GM18861 (cell line): ENCODE measurements around the gene FAM227B.
"Not testable (repeated sequence)": the region's sequence is repeated elsewhere in the genome, so short reads cannot be mapped to it uniquely, and the experiment has no call there.

Experiments used
- ATAC-seq: cut with Tn5 transposase; IDR thresholded peaks from one replicate; pipeline ENCODE4 v1.9.1; 2021; ENCODE audit not compliant: unreplicated experiment

The FAM227B gene

DNA sequence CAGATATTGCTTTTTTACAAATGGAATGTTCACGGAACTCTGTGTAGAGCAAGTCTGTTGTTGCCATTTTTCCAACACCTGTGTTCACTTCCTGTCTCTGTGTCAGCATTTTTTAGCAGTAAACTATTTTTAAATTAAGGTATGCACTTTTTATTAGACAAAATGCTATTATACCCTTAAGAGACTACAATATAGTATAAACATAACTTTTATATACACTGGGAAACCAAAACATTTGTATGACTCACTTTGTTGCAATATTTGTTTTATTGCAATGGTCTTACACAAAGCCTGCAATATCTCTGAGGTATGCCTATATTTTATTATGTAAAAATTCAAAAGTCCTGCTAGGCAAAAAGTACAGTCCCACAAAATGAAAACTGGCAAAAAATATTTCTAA lies 237.4 kb downstream of the FAM227B start:
- ATAC-seq: no peak

DNA sequence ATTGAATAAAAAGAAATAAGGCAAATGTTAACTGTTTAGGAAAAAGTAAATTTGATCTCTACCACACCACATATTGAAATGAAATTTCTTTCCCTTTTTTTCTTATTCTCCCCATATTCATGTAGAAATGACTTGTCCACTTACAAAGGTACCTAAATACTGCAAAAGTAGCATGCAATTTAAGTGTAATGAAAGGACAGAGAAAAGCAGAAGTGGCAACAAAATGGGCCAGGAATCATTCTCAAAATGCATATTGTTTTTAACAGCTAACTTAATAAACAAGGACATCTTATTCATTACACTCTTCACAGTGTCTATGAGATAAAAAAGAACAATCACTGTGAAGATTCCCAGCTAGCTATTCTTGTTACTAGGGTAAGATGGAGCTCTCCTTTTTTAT lies 238.2 kb downstream of the FAM227B start:
- ATAC-seq: no peak

DNA sequence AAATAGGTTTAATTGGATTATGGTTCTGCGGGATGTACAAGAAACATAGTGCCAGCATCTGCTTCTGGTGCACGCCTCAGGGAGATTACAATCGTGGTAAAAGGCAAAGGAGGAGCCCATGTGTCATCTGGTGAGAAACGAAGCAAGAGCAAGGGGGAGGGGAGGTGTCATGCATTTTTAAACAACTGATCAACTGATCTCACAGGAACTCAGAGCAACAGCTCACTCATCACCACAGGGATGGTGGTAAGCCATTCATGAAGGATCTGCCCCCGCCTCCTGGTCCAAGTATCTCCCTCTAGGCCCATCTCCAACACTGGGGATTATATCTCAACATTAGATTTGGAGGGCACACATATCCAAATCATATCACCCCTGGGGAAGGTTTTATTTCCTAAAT lies 239.7 kb downstream of the FAM227B start:
- ATAC-seq: no peak

DNA sequence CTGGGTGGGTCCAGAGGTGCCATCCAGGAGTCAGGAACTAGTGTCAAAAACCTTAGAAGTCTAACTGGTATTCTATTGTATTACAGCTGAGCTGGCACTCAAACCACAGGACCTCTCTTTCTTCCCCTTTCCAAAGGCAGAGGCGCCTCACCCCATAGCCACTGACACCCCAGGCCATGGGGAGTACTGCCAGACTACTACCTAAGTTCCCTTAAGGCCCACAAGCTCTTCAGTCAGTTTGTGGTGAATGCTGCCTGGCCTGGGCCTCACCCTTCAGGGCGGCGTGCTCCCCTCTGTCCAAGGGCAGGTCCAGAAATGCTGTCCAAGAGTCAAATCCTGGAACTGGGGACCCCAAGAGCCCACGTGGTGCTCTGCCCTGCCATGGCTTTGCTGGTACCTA lies 240.6 kb downstream of the FAM227B start:
- ATAC-seq: no peak

DNA sequence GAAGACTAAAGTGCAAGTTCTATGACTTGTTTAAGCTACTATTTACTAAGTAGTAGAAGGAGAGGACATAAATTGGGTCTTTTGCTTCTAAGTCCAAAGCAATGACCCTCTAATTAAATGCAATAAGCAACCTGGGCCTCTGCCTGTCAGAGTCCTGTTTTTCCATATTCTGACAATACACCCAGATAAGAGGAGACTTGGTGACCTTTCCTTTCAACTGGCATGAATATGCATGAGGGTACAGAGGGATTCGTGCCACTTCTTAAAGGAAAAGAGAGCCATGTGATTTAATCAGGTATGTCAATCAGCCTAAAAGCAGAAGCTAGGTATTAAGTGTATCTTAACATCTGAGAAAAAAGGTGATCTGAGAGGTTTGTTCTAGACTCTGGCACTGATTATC lies 248.3 kb downstream of the FAM227B start:
- no peak for ATAC-seq

DNA sequence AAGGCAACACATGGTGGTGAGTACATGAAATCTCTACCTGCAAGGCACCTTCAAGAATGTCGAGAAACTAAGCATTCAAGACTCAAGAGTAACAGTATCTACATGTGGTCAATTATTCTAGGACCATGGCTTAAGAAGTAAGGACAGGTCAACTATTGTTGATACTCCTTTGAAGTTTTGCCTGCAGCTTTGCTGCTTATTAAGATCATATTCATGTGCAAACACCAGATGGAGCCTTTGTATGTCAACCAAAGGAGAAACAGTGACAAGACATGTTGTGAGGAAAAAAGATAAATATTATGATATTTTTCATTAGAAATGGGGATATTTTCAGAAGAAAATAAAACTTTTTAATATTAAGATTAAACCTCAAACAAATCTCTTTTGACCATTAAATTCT lies 249.8 kb downstream of the FAM227B start:
- ATAC-seq: no peak

DNA sequence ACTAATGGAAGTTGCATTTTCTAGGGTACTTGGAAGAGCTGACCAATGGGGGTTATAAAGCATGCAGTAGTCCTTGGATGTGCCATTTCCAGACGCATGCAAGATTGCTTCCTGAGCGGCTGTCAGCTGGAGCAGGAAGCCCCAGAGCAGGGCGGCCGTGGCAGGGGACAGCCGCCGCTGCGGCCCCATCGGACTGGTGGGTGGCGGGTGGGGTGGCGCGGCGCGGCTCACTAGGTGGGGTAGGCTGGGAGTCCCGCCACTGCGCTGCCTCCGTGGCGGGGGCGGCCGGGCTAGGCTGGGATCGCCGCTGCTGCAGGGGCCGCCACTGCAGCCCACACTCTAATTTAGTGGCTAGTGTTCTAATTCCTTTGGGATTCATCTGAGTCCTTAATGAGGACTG lies 254.1 kb downstream of the FAM227B start:
- no peak for ATAC-seq

DNA sequence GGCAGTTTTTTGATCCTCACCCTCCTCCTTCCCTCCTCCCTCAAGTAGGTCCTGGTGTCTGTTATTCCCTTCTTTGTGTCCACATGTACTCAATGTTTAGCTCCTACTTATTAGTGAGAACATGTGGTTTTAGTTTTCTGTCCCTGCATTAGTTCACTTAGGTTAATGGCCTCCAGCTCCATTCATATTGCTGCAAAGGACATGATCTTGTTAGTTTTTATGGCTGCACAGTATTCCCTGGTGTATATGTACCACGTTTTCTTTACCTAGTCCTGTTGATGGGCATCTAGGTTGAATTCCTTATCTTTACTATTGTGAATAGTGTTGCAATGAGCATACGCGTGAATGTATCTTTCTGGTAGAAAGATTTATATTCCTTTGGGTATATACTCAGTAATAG lies 259.2 kb downstream of the FAM227B start:
- no peak for ATAC-seq

DNA sequence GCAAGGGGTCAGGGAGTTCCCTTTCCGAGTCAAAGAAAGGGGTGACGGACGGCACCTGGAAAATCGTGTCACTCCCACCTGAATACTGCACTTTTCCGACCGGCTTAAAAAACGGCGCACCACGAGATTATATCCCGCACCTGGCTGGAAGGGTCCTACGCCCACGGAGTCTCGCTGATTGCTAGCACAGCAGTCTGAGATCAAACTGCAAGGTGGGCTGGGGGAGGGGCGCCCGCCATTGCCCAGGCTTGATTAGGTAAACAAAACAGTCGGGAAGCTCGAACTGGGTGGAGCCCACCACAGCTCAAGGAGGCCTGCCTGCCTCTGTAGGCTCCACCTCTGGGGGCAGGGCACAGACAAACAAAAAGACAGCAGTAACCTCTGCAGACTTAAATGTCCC lies 266.2 kb downstream of the FAM227B start:
- not testable (repeated sequence) for ATAC-seq

DNA sequence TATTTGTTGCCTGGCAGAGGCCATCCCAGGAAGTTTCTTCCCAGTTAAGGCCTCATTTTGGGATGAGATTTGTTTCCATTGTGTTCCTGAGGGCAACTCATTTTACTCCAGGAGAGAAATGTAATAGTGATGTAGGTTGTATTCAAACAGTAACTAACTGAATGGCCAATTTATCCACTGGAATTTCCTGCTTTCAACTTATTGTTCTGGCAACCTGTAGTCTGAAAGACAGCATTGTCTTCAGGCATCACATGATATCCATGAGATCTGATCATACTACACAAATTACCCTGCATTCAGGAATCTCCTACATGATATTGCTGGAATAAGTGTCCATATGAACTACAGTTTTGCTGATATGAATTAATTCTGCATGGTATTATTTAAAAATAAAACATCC lies 277.1 kb downstream of the FAM227B start:
- ATAC-seq: no peak

DNA sequence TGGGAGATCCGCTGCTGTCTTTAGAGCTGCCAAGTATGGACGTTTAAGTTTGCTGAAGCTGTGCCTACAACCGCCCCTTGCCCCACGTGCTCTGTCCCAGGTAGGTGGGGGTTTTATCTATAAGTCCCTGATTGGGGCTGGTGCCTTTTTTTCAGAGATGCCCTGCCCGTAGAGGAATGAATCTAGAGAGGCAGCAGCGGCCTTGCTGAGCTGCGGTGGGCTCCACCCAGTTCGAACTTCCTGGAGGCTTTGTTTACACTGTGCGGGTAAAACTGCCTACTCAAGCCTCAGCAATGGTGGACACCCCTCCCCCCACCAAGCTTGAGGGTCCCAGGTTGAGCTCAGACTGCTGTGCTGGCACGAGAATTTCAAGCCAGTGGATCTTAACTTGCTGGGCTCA lies 281.0 kb downstream of the FAM227B start:
- no peak for ATAC-seq

DNA sequence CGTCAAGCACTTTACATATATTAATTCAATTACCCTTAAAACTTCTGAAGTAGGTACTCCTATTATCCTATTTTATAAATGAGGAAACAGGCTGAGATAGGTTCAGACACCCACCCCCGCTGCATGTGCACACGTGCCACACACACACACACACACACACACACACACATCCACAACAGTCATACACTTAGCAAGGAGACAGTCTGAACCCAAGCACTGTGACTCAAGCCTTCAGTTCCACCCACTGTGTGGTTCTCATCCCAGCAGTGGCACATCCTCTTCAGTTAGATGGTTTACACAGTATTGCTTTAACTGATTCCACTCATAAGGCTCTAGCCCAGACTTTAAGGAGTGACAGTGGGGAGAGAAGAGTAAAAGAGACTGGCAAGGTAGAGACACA lies 288.7 kb downstream of the FAM227B start:
- ATAC-seq: no peak

DNA sequence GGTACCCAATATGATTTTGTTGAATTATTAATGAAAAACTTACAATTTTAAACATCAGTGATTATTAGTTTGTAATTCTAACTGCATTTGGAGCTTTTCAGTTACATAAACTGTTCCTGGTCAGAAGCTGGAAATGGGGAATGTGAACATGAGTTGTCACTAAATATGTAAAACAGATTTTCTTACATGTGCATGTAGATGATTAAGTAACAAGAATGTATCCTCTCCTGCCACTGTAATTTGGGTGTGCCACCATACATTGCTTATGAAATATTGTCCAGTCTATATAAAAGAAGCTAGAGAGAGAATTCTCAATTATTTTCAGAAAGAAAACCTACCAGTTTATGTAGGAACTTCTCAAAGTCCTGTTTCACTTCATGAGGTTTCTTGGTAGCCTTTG lies 289.2 kb downstream of the FAM227B start:
- no peak for ATAC-seq

DNA sequence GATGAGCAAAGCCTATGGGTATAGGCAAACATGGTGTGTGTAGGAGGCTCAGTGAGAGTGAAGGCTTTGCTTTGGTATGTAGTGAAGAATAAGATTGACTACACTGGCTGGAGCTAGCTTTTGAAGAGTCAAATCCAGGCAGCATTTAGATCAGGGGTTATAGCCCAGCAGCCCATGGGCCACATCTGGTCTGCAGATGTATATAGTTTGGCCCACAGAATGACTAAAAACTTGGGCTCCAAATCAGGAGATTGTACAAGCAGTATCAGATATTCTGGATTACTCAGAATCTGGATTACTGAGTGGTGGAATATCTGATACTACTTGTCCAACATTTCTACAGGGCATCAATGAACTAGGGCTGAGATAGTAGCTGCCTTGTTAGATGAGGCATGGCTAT lies 290.5 kb downstream of the FAM227B start:
- no peak for ATAC-seq

DNA sequence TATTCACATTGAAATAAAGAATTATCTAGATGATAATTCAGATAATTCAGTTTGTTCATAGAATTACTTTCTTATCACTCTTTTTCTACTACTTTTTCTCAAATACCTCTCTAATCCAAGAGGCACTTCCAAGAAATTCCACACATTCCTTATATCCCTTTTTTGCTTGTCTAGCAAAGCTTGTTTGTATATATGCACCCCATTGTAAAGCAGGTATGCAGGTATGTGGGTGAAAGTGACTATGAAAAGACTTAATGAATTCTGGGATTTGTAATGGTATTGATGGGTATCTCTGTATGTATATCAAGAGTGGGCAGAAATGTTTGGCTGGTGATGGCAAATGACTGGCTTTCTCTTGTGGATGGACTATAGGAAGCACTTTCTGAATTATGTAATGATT lies 291.7 kb downstream of the FAM227B start:
- no peak for ATAC-seq

DNA sequence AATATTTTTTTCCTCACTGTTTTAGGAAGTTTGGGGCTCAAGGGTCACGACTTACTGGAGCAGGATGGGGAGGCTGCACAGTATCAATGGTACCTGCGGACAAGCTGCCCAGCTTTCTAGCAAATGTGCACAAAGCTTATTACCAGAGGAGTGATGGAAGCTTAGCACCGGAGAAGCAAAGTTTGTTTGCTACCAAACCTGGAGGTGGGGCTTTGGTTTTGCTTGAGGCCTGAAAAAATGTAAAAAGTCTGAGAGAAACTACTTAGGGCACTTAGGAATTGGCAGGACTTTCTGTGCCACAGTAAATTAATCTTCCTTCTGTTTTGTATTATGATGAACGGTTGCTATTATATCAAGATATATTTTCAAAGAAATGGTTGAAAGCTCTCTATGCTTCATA lies 292.7 kb downstream of the FAM227B start:
- no peak for ATAC-seq

DNA sequence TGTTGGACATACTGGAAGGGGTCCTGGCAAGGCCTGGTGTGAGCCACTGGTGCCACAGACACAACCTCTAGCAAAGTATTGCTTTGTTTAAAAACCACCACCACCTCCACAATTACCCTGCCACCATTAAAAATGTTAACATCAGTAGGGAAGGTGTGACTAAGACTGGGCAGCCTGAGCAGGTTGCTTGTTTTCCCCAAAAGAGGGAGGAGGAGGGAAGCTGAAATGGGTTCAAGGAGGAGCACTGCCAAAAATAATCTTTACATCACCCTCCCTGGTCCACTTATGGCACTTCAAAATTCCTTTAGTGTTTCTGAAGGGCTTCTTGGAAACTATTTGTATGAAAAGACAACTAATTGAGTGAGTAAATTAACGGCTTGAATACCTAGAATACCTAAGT lies 297.4 kb downstream of the FAM227B start:
- no peak for ATAC-seq

DNA sequence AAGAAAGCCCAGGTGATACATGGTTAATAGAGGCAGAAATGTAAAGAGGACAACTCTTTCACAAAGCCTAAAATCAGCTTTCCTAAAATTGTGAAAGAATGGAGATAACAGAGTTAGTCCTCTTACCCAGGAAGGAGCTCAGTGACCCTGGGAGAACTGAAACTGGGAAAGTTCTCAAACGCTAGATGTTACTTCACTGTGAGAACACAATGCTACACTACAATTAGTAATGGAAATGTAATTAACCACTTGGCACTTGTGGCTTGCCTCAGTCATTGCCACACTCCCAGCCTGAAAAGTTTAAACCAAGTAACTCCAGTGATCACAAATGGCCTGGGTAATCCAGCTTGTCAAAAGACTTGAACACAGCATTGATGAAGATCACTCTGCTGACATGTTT lies 300.3 kb downstream of the FAM227B start:
- ATAC-seq: no peak

DNA sequence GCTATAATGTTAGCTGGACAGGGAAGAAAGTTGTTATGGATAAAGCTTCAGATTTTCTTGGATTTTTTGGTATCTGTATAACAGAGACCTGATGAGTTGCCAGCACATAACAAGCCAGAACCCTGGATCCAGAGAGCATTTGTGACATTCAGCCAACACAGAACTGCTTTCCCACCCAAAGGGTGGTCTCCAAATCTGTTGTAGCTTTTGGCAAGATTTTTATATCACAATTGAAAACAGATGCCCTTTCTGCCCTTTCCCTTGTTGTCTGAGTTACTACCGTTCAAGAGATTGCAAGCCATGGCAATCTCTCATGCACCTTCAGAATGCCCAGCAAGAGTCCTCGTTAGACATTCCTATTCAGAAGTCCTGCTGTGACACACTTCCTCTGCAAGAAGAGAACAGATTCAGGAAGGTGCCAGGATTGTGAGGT lies 305.2 kb downstream of the FAM227B start:
- ATAC-seq: no peak

DNA sequence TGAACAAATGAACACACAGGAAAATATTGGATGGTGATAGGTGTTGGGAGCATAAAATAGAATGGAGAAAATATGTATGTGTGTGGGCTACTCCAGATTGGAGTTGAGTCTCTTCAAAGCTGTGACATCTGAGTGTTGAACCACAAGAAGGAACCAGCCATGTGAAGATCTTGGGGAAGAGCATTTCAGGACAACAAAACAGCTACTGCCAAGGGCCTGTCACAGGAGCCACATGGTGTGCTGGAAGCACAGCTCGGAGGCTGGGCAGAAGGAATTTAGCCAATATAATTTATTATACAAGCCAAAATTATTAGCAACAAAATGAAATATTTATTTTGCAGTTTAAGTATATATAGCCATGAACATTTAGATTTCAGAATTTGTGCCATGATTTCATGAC lies 305.9 kb downstream of the FAM227B start:
- ATAC-seq: no peak

DNA sequence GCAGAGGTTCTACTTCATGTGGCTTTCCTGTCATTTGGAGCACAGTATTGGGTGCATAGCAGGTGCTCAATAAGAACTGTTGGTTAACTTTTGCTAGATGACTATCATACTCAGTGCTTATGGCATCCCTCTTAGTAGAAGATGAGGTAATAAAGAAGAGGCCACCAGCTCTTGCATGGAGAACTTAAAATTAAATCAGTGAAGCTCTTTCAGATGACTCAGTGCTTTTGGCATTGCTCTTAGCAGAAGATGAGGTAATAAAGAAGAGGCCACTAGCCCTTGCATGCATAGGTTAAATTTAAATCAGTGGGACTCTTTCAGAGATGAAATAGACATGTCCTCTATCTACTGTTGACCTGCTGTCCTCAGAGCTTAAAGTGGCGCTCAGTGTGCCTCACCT lies 307.0 kb downstream of the FAM227B start:
- ATAC-seq: no peak

DNA sequence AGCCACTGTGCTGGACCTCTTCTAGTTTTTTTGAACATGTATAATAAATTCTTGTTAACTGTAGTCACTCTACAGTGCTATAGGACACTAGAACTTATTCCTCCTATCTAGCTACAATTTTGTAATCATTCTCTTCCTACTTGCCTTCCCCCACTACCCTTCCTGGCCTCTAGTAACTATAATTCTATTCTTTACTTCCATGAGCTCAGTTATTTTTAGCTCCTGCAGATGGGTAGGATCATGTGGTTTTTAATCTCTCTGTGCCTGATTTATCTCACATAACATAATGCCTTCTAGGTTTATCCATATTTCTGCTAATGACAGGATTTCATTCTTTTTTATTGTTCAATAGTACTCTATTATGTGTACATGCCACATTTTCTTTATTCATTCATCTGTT lies 310.7 kb downstream of the FAM227B start:
- ATAC-seq: no peak

DNA sequence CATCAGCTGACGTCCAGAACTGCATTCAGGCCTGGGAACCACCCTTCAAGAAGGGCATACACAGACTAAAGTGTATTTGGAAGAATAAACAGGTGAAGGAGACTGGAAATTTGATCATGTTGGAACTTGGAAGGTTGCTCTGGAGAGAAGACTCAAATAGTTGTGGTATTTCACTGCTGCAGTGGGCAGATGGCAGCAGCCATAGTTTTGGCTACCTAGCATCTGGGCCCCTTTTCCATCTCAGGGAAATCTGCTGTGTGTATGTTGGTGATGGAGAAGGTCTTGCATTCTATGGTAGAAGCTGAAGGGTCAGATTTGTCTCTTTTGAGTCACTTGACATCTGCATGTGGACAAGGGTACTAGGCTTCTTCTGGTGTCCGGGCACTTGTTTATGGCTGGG lies 311.9 kb downstream of the FAM227B start:
- no peak for ATAC-seq

DNA sequence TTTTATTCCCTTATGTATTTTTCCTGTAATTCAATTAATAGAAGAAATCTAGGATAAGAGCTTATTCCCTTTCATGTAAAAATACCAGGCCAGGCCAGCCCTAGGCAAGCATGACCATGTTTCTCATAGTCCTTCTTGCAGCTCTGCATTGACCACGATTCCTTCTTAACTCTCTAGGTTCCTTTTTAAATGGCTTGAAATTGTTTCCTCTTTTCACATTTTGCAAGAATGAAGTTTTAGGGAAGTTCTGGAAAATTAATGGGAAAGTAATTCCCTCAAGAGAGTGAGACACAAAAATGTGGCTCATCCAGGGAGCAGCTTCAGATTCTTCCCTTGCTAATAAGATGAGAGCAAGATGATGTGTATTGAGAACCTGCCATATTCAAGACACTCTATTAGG lies 314.1 kb downstream of the FAM227B start:
- ATAC-seq: no peak
